Trophoblast cell (in vitro differentiated cells and primary cell): ENCODE results near the gene ADCY2.

Experiments used
- DNase-seq, 2 donors: peaks; one replicate each; pipeline ENCODE4 v3.0.0-alpha.2; 2016
- H2AFZ ChIP-seq: 2 replicates; pipeline ENCODE4 v1.6.1; 2013; ENCODE audit warnings: low read length, moderate library complexity, mild to moderate bottlenecking; ENCODE audit not compliant: insufficient read depth, poor library complexity
- H2AK5ac ChIP-seq: 2 replicates; pipeline ENCODE4 v1.6.1; 2013; ENCODE audit warnings: mild to moderate bottlenecking, low read length
- H2BK120ac ChIP-seq: 2 replicates; pipeline ENCODE4 v1.6.1; 2013; ENCODE audit warnings: low read length, mild to moderate bottlenecking, moderate library complexity; ENCODE audit not compliant: insufficient read depth, poor library complexity
- H2BK12ac ChIP-seq: 2 replicates; pipeline ENCODE4 v1.6.1; 2013; ENCODE audit warnings: mild to moderate bottlenecking, low read length, moderate library complexity
- H2BK5ac ChIP-seq: 2 replicates; pipeline ENCODE4 v1.6.1; 2013; ENCODE audit warnings: low read length, low read depth, moderate library complexity, mild to moderate bottlenecking; ENCODE audit not compliant: poor library complexity
- H3K14ac ChIP-seq: 2 replicates; pipeline ENCODE4 v1.6.1; 2013; ENCODE audit warnings: mild to moderate bottlenecking, low read length
- H3K18ac ChIP-seq: 2 replicates; pipeline ENCODE4 v1.6.1; 2013; ENCODE audit warnings: mild to moderate bottlenecking, low read length
- H3K23ac ChIP-seq: 2 replicates; pipeline ENCODE4 v1.6.1; 2013; ENCODE audit warnings: low read length
- H3K27ac ChIP-seq: 2 replicates; pipeline ENCODE4 v1.5.1; 2013; ENCODE audit warnings: low read depth, mild to moderate bottlenecking, inconsistent platforms, low read length, moderate library complexity
- H3K27me3 ChIP-seq: 2 replicates; pipeline ENCODE4 v1.6.1; 2013; ENCODE audit warnings: inconsistent platforms, mild to moderate bottlenecking, low read length, moderate library complexity; ENCODE audit not compliant: insufficient read depth
- H3K36me3 ChIP-seq, 2 experiments: 1 replicate in 1 of 2; 2 replicates in 1 of 2; pipeline ENCODE4 v1.6.1; 2013; ENCODE audit warnings: low read length in 2 of 2, mild to moderate bottlenecking in 2 of 2, moderate library complexity in 1 of 2; ENCODE audit not compliant: insufficient read depth in 2 of 2, control insufficient read depth in 1 of 2
- H3K4ac ChIP-seq: 2 replicates; pipeline ENCODE4 v1.6.1; 2013; ENCODE audit warnings: low read depth, mild to moderate bottlenecking, low read length, moderate library complexity
- H3K4me1 ChIP-seq, 2 experiments: 1 replicate in 1 of 2; 2 replicates in 1 of 2; pipeline ENCODE4 v1.6.1; 2013; ENCODE audit warnings: low read length in 2 of 2, mild to moderate bottlenecking in 2 of 2, moderate library complexity in 1 of 2; ENCODE audit not compliant: insufficient read depth in 2 of 2, control insufficient read depth in 1 of 2
- H3K4me2 ChIP-seq: 2 replicates; pipeline ENCODE4 v1.6.1; 2013; ENCODE audit warnings: inconsistent platforms, mild to moderate bottlenecking, low read length, moderate library complexity
- H3K4me3 ChIP-seq: 2 replicates; pipeline ENCODE4 v1.5.1; 2013; ENCODE audit warnings: mild to moderate bottlenecking, low read depth, low read length, inconsistent platforms
- H3K79me1 ChIP-seq: one replicate; pipeline ENCODE4 v1.6.1; 2013; ENCODE audit warnings: low read length
- H3K79me2 ChIP-seq: 2 replicates; pipeline ENCODE4 v1.6.1; 2013; ENCODE audit warnings: low read length, mild to moderate bottlenecking; ENCODE audit not compliant: control insufficient read depth, insufficient read depth, poor library complexity
- H3K9ac ChIP-seq: 2 replicates; pipeline ENCODE4 v1.6.1; 2013; ENCODE audit warnings: mild to moderate bottlenecking, low read length
- H3K9me3 ChIP-seq: 2 replicates; pipeline ENCODE4 v1.6.1; 2013; ENCODE audit warnings: low read depth, mild to moderate bottlenecking, control low read depth, inconsistent platforms, low read length; ENCODE audit not compliant: insufficient read depth
- H4K12ac ChIP-seq: 2 replicates; pipeline ENCODE4 v1.6.1; 2013; ENCODE audit warnings: low read depth, mild to moderate bottlenecking, low read length, moderate library complexity
- H4K8ac ChIP-seq: 2 replicates; pipeline ENCODE4 v1.6.1; 2013; ENCODE audit warnings: low read depth, mild to moderate bottlenecking, low read length, moderate library complexity
- H4K91ac ChIP-seq: one replicate; pipeline ENCODE4 v1.6.1; 2013; ENCODE audit warnings: low read depth, mild to moderate bottlenecking, low read length, moderate library complexity
- WGBS: extraction: QIAGEN DNeasy Blood & Tissue Kit; methylation state at CpG from one replicate; pipeline ENCODE4 v1.1.7; 2013; ENCODE audit warnings: missing lambda C conversion rate; ENCODE audit not compliant: insufficient read length, insufficient coverage; ENCODE audit errors: extremely low coverage; 5-methylcytosine and 5-hydroxymethylcytosine counted together

ADCY2 gene

DNA sequence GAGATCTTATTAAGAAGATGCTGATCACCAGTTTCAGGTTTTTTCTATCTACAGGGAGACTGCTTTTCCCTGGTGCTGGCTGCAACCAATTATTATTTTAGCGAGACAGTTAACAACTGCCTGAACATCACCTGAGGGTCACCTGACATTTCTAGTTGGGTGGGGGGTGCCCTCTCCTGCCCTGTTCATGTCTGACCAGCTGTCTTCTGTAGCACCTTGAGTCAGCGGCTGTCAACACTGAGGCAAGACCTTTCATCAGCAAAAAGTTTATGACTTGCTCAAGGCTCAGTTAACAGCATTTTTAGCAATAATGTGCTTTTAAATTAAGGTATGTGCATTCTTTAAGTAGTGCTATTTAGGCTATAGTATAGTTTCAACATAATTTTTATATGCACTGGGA is 58.0 kb downstream of the ADCY2 start:
- no peak overlapping the region for H2BK5ac ChIP-seq
- H2BK12ac ChIP-seq = no peak overlapping the region
- H4K91ac ChIP-seq = no peak overlapping the region
- H3K27ac ChIP-seq = no peak overlapping the region
- no peaks in the 10 kb centered on the region for H3K79me1 ChIP-seq
- no peak overlapping the region for H2AFZ ChIP-seq
- no peak overlapping the region for H4K8ac ChIP-seq
- H3K9me3 ChIP-seq = no peaks in the 10 kb centered on the region
- H3K27me3 ChIP-seq = no peaks in the 10 kb centered on the region
- H3K9ac ChIP-seq = no peak overlapping the region
- no peak overlapping the region for H4K12ac ChIP-seq
- H3K36me3 ChIP-seq = no peaks in the 10 kb centered on the region
- H2AK5ac ChIP-seq = no peak overlapping the region
- no peak overlapping the region for H3K4me2 ChIP-seq
- H3K79me2 ChIP-seq = no peaks in the 10 kb centered on the region
- DNase-seq = no peak
- no peak overlapping the region for H3K23ac ChIP-seq
- H3K14ac ChIP-seq = no peak overlapping the region
- no peak overlapping the region for H3K4me3 ChIP-seq
- no peaks in the 10 kb centered on the region for H3K4me1 ChIP-seq
- no peak overlapping the region for H3K4ac ChIP-seq
- H2BK120ac ChIP-seq = no peak overlapping the region
- no peak overlapping the region for H3K18ac ChIP-seq
- no CpG with 5 or more reads among the region's 2 CpGs for WGBS

DNA sequence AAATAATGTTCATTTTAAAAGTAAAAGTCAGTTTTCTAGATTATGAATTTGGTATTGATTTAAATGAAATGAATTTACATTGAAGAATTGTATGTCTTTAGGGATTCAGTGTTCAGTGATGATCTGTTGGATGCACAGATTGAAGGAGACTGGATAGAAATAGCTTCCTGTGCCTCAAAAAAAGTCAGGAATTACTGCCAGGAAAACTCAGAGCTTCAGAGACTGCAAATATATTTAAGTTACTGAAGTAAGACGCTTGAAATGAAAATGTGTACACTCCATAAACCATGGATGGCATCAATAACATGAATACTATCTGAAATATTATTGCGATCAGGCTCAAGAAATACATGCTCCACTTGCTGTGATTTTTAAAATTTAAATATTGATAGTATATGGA is 60.3 kb downstream of the ADCY2 start:
- H3K9me3 ChIP-seq = no peaks in the 10 kb centered on the region
- H3K14ac ChIP-seq = no peak overlapping the region
- no peak overlapping the region for H2AK5ac ChIP-seq
- no peaks in the 10 kb centered on the region for H3K79me2 ChIP-seq
- H3K23ac ChIP-seq = no peak overlapping the region
- no peak overlapping the region for H3K4ac ChIP-seq
- H2BK5ac ChIP-seq = no peak overlapping the region
- no peaks in the 10 kb centered on the region for H3K79me1 ChIP-seq
- no peak overlapping the region for H2BK12ac ChIP-seq
- H4K8ac ChIP-seq = no peak overlapping the region
- H3K27me3 ChIP-seq = no peaks in the 10 kb centered on the region
- WGBS = no CpG with 5 or more reads among the region's 2 CpGs
- no peak overlapping the region for H3K27ac ChIP-seq
- H3K4me3 ChIP-seq = no peak overlapping the region
- no peak overlapping the region for H2AFZ ChIP-seq
- H2BK120ac ChIP-seq = no peak overlapping the region
- H3K36me3 ChIP-seq = no peaks in the 10 kb centered on the region
- H4K12ac ChIP-seq = no peak overlapping the region
- no peak for DNase-seq
- H3K18ac ChIP-seq = no peak overlapping the region
- no peak overlapping the region for H3K9ac ChIP-seq
- H3K4me2 ChIP-seq = no peak overlapping the region
- H3K4me1 ChIP-seq = no peaks in the 10 kb centered on the region
- H4K91ac ChIP-seq = no peak overlapping the region

GRCh38 chr5:7461371-7461770 is 65.4 kb downstream of the ADCY2 start:
- Histone ChIP-seq H3K18ac (no peak overlapping the region), H3K4me1 (no peaks in the 10 kb centered on the region), H3K14ac (no peak overlapping the region), H3K79me1 (no peaks in the 10 kb centered on the region), H4K91ac (no peak overlapping the region), H3K4me2 (no peak overlapping the region), H2AK5ac (no peak overlapping the region), H3K27me3 (no peaks in the 10 kb centered on the region), H4K8ac (no peak overlapping the region), H2AFZ (no peak overlapping the region), H4K12ac (no peak overlapping the region), H3K9ac (no peak overlapping the region), H2BK5ac (no peak overlapping the region), H2BK120ac (no peak overlapping the region), H3K9me3 (no peaks in the 10 kb centered on the region), H3K27ac (no peak overlapping the region), H3K23ac (no peak overlapping the region), H3K79me2 (no peaks in the 10 kb centered on the region), H2BK12ac (no peak overlapping the region), H3K36me3 (no peaks in the 10 kb centered on the region), H3K4ac (no peak overlapping the region), H3K4me3 (no peak overlapping the region)
- DNase-seq = no peak
- WGBS = no CpG with 5 or more reads among the region's 1 CpG

GRCh38 chr5:7462758-7463157 is 66.8 kb downstream of the ADCY2 start:
- Histone ChIP-seq H2BK12ac (no peak overlapping the region), H2BK5ac (no peak overlapping the region), H3K27me3 (no peaks in the 10 kb centered on the region), H3K14ac (no peak overlapping the region), H3K36me3 (no peaks in the 10 kb centered on the region), H3K4me1 (no peaks in the 10 kb centered on the region), H3K4me3 (no peak overlapping the region), H3K4me2 (no peak overlapping the region), H3K18ac (no peak overlapping the region), H2AFZ (no peak overlapping the region), H2BK120ac (no peak overlapping the region), H4K91ac (no peak overlapping the region), H2AK5ac (no peak overlapping the region), H3K79me2 (no peaks in the 10 kb centered on the region), H4K8ac (no peak overlapping the region), H3K23ac (no peak overlapping the region), H3K9ac (no peak overlapping the region), H3K27ac (no peak overlapping the region), H3K4ac (no peak overlapping the region), H4K12ac (no peak overlapping the region), H3K9me3 (no peaks in the 10 kb centered on the region), H3K79me1 (no peaks in the 10 kb centered on the region)
- no peak for DNase-seq
- no CpG with 5 or more reads among the region's 1 CpG for WGBS
